DOHH2 (cell line): Measurements from ENCODE around the gene HHIPL2.

Experiments
- H3F3A ChIP-seq: fragments of 200-600 bp; sonication (generic), shearing (Covaris generic); 2 replicates; pipeline ENCODE4 v1.6.0; 2016; ENCODE audit warnings: antibody characterized with exemption, mild to moderate bottlenecking; ENCODE audit not compliant: control insufficient read depth, insufficient read depth
- H3K27ac ChIP-seq: fragments of 200-600 bp; sonication (generic); 2 replicates; pipeline ENCODE4 v1.5.1; 2014; ENCODE audit warnings: low read depth, mild to moderate bottlenecking, low read length, moderate library complexity
- H3K27me3 ChIP-seq: fragments of 200-600 bp; sonication (generic); 2 replicates; pipeline ENCODE4 v1.6.1; 2014; ENCODE audit warnings: mild to moderate bottlenecking, low read length, mixed read lengths; ENCODE audit not compliant: control insufficient read depth
- H3K36me3 ChIP-seq: fragments of 200-600 bp; sonication (generic); 2 replicates; pipeline ENCODE4 v1.6.1; 2014; ENCODE audit warnings: mild to moderate bottlenecking, low read length, moderate library complexity, mixed read lengths; ENCODE audit not compliant: control insufficient read depth
- H3K4me1 ChIP-seq: fragments of 200-600 bp; sonication (generic); 2 replicates; pipeline ENCODE4 v1.6.1; 2014; ENCODE audit warnings: mild to moderate bottlenecking, low read length, mixed read lengths; ENCODE audit not compliant: control insufficient read depth
- H3K4me2 ChIP-seq: fragments of 200-600 bp; sonication (generic); 2 replicates; pipeline ENCODE4 v1.6.0; 2014; ENCODE audit warnings: mild to moderate bottlenecking, low read length, moderate library complexity
- H3K4me3 ChIP-seq: fragments of 200-600 bp; sonication (generic); 2 replicates; pipeline ENCODE4 v1.5.1; 2014; ENCODE audit warnings: mild to moderate bottlenecking, low read length, mixed read lengths
- H3K79me2 ChIP-seq: fragments of 200-600 bp; sonication (generic); 2 replicates; pipeline ENCODE4 v1.6.1; 2014; ENCODE audit warnings: mild to moderate bottlenecking, low read length, mixed read lengths; ENCODE audit not compliant: control insufficient read depth
- H3K9me2 ChIP-seq: fragments of 200-600 bp; sonication (generic); replicated peaks from 2 replicates; pipeline ENCODE4 v1.6.1; 2014; ENCODE audit warnings: mild to moderate bottlenecking, low read length, mixed read lengths; ENCODE audit not compliant: control insufficient read depth
- H3K9me3 ChIP-seq: fragments of 200-600 bp; sonication (generic); 2 replicates; pipeline ENCODE4 v1.6.1; 2014; ENCODE audit warnings: antibody characterized with exemption, low read length, mixed read lengths; ENCODE audit not compliant: control insufficient read depth, insufficient read depth
- H4K20me1 ChIP-seq: fragments of 200-600 bp; sonication (generic); 2 replicates; pipeline ENCODE4 v1.6.0; 2014; ENCODE audit warnings: low read depth, mild to moderate bottlenecking, antibody characterized with exemption, low read length, moderate library complexity; ENCODE audit not compliant: control insufficient read depth, insufficient read depth
- CTCF ChIP-seq: fragments of 200-600 bp; sonication (generic); IDR thresholded peaks from one replicate; pipeline ENCODE4 v1.5.1; 2014; ENCODE audit warnings: antibody characterized with exemption, mild to moderate bottlenecking, low read depth, low read length; ENCODE audit not compliant: poor library complexity, severe bottlenecking
- EZH2phosphoT487 ChIP-seq: fragments of 200-600 bp; sonication (generic); IDR thresholded peaks from 2 replicates; pipeline ENCODE4 v1.6.1; 2017; ENCODE audit warnings: borderline replicate concordance, mild to moderate bottlenecking, antibody characterized with exemption, low read length, moderate library complexity, mixed read lengths

Gene HHIPL2

GRCh38 chr1:222529181-222529580, 18.7 kb downstream of the HHIPL2 start:
- Histone ChIP-seq H3K79me2 (no peaks in the 10 kb centered on the region), H3K9me2 (no peaks in the 10 kb centered on the region), H3K27me3 (no peaks in the 10 kb centered on the region; the same call in 1 of the 2 replicates), H3K9me3 (no peaks in the 10 kb centered on the region), H3K36me3 (no peaks in the 10 kb centered on the region), H3F3A (no peaks in the 10 kb centered on the region), H3K4me3 (no peak overlapping the region), H3K4me2 (no peak overlapping the region), H3K27ac (no peak overlapping the region), H3K4me1 (no peaks in the 10 kb centered on the region), H4K20me1 (no peaks in the 10 kb centered on the region)
- TF ChIP-seq CTCF (no peak), EZH2phosphoT487 (no peak)

GRCh38 chr1:222525951-222526350, 22.0 kb downstream of the HHIPL2 start:
- Histone ChIP-seq H3K79me2 (no peaks in the 10 kb centered on the region), H3K4me3 (no peak overlapping the region), H3K9me2 (no peaks in the 10 kb centered on the region), H3K4me2 (no peak overlapping the region), H3F3A (no peaks in the 10 kb centered on the region), H3K27me3 (no peaks in the 10 kb centered on the region; the same call in 1 of the 2 replicates), H4K20me1 (no peaks in the 10 kb centered on the region), H3K9me3 (no peaks in the 10 kb centered on the region), H3K27ac (no peak overlapping the region), H3K36me3 (no peaks in the 10 kb centered on the region), H3K4me1 (peaks cover 1% of the 10 kb centered on the region; the same call in 1 of the 2 replicates)
- no peak for TF ChIP-seq CTCF
- TF ChIP-seq EZH2phosphoT487 = no peak

- Histone ChIP-seq H3F3A (no peaks in the 10 kb centered on the region), H3K79me2 (no peaks in the 10 kb centered on the region), H3K4me1 (peaks cover 5% of the 10 kb centered on the region; the same call in 1 of the 2 replicates), H3K9me2 (no peaks in the 10 kb centered on the region), H3K27me3 (no peaks in the 10 kb centered on the region), H3K27ac (no peak overlapping the region), H3K4me3 (no peak overlapping the region), H3K36me3 (no peaks in the 10 kb centered on the region), H3K9me3 (no peaks in the 10 kb centered on the region), H4K20me1 (no peaks in the 10 kb centered on the region), H3K4me2 (no peak overlapping the region)
- TF ChIP-seq EZH2phosphoT487 (no peak), CTCF (no peak)
These were observed 24.1 kb downstream of the HHIPL2 start for GRCh38 chr1:222523852-222524251.
